NCI-H1694 treated with DMSO at 0.1 percent for 48 hours (cell line): ENCODE results near the gene SNX25.
A peak's percentile ranks its signal among the peaks of the same experiment; 100 is the strongest.
"Not testable (repeated sequence)": the region's sequence is repeated elsewhere in the genome, so short reads cannot be mapped to it uniquely, and the experiment has no call there.

Experiments
- DNase-seq: peaks from one replicate; lab custom pipeline; 2025; lab: John Stamatoyannopoulos, UW

The SNX25 gene

DNA sequence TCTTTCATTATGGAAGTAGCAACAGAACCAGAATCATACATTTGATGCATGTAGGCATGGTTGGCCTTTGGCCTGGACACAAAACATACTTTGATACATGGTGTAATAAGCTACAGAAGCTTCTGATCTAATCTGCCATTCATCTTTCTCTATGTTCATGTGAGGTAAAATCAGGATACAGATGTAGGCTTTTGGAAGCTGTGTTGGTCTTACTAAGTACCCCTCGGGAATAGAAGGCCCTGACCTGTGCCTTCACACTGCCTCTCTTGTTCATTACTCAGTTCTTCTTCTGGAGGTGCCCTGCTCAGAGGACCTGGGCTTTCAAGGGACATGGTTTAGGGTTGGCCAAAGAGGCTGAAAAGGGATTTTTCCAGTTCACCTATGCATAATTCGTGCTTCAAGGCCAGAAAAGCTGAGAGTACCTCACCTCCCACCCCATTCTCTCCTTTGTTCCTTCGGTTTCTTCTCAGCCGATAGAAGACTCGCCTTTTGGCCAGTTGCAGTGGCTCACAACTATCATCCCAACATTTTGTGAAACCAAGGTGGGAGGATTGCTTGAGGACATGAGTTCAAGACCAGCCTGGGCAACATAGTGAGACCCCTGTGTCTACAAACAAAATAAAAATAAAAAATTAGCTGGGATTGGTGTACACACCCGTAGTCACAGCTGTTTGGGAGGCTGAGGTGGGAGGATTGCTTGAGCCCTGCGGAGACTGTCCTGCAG is 25.9 kb downstream of the SNX25 start:
- no peak for DNase-seq

DNA sequence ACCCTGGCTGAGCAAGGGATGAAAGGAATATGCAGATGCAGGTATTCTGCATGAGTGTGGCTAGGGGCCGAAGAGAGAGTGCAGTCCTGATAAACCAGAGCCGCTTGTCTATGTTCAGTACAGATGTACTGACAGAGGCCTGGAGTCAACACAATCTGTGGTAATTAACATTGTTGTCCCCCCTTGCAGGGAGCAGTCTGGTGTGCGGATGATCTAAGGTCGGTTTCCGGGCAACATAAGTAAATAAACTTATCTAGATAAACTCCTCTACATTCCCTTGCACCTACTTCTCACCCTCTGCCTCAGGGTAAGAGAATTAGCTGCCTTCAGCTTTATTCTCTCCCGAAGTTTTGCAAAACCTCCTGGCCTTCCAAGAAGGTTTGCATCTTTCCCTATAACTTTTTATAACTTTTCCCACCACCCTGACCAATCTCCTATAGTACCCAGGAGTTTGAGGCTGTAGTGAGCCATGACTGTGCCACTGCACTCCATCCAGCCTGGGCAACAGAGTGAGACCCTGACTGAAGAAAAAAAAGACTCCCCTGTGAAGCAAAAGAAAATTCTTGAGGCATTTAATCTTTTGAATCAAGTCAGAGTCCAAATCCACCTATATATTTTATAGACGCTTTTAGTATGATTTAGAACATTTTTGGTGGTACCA is 26.6 kb downstream of the SNX25 start:
- DNase-seq: no peak

DNA sequence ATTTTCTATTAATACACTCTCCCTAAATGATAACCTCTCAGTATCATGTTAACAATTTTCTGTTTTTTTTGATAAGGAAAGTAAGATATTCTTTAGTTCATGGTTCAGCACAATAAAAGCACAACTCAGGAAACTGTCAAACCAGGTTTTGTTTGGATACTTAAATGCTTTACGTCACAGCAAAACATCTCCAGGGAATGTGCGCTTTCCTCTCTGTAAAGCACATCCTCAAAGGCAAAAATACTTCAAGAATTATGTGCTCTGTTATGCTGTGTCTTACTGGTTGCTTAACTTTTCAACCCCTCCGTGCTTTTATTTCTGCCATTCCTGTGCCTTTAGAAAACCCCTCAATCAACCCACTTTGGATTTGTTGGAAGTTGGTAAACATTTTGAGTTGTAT is 27.8 kb downstream of the SNX25 start:
- DNase-seq: no peak

- DNase-seq: no peak
Observed at GRCh38 chr4:185238215-185238681, 28.9 kb downstream of the SNX25 start.

DNA sequence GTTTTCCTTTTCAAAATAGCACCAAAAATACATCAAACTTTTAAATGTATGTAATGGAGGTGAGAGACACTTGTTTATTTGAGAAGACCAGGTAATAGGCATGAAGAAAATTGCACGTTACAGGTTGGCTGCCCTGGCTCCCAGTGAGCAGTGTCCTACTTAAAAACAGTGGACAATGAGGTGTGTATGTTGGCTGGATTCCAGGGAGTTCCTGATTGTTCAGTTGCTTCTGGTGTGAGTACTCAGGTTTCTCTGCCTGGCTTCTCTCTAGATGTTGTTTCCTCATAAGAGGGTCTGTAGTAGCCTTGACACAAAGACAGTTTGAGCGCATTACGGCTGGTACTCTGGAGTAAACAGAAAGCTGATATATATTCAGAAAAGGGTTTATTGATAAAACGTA is 29.4 kb downstream of the SNX25 start:
- no peak for DNase-seq

GRCh38 chr4:185240486-185240885 is 31.1 kb downstream of the SNX25 start:
- DNase-seq: not testable (repeated sequence)

DNA sequence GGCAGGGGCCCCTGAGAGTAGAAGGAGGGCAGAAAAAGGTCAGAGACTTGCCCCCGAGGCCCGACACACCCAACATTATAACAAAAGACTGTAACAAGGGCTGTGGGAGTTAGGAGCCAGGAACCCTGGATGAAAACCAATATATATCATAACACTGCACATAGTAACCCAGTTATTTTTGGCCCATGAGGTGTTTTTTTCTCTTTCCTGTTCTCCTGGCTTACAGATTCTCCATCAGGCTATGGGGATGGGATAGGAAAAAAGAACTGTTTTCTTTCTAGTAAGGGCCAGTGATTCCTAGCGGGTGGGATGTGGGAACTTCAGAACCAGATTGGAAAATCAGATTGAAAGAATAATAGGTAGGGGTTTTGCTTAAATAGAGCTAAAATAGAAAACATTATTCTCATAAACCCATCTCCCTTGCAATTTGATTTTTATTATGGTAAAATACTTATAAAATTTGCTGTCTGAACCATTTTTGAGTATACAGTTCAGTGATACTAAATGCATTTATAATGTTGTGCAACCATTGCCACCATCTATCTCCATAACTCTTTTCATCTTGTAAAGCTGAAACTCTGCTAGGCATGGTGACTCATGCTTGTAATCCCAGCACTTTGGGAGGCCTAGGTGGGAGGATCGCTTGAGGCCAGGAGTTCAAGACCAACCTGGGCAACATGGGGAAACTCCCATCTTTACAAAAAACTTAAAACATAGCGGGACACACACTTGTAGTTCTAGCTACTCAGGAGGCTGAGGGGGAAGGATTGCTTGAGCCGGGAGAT is 33.5 kb downstream of the SNX25 start:
- DNase-seq: no peak

- no peak for DNase-seq
Observed at GRCh38 chr4:185243879-185244278, 34.5 kb downstream of the SNX25 start.

DNA sequence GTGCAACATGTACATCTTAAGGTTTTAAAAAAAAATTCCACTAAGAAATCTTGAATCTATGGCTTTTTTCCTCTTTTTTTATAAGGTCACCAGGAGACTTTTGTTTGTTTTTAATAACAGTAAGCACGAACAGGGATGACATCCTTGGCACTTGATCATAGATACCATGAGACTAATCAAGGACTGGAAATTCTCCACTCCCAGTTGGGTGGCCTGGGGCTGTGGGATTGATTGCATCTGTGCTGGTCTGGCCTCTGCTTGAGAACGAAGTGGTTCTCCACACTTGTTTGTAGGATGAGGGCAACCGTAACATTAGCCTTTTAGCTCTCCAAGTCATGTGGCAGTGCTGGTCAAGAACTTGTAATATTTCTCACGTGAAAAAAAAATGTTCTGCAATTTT is 35.4 kb downstream of the SNX25 start:
- DNase-seq: no peak

- DNase-seq: no peak
Observed at GRCh38 chr4:185246453-185246852, 37.1 kb downstream of the SNX25 start.

DNA sequence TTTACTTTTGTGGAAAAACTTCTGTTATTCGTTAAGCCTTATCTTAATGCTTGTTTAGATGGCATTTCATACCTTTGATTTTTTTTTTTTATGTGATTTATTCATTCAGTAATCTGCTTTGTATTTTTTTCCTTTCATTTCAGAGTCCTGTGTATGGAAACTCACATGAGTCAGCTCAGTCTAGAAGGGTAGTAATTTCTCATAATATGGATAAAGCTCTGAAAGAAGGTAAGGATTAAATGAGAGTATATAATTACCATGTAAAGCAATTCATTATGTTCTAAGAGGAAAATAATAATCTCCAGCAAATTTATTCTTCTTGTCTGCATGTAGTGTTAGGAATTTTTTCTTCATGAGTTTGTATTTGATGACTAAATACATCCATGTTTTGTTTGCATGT is 37.8 kb downstream of the SNX25 start:
- DNase-seq: no peak

GRCh38 chr4:185248393-185249039 is 39.1 kb downstream of the SNX25 start:
- no peak for DNase-seq

DNA sequence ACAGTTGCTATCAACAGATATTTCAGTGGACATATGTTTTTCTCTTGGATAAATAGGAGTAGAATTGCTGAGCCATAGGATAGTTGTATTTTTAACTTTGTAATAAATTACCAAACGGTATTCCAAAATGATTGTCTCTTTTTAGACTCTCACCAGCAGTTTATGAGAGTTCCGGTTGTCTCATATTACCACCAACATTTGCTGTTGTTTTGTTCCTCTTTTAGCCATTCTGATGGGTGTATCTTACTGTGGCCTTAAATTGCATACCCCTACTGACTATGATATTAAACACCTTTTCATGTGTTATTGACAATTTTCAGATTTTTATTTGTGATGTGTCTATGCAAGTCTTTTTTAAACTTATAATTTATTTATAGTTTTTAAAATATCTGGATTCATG is 39.7 kb downstream of the SNX25 start:
- DNase-seq: no peak

GRCh38 chr4:185254434-185254833 is 45.0 kb downstream of the SNX25 start:
- DNase-seq: no peak

DNA sequence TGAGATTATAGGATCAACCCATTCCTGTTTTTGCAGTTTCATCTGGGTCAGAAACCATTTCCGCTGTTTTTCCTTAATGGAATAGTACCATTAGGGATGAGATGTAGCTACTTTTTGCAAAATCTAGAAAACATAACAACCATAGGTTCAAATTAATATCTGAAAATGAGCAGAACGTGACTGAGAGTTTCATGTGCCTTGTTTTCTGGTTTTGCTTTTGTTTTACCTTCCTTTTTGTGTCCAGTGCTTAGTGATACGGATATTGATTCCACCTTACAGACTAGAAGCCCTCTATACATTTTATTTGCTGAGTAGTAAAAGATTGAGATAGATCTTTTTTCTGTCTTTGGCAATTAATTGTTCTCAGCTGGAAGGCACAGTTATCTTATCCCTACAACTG is 46.5 kb downstream of the SNX25 start:
- DNase-seq: no peak

DNA sequence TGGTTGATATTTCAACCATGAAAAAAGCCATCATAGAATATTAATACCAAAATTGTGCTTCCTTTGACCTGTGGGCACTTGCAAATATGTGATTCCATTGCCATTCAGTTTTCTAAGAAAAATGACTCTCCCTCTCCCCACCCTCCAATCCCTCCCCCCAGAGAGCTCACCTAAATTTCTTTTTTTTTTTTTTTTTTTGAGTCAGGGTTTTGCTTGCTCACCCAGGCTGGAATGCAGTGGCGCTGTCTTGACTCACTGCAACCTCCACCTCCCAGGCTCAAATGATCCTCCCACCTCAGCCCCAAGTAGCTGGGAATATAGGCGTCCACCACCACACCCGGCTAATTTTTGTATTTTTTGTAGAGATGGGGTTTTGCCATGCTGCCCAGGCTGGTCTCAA is 47.0 kb downstream of the SNX25 start:
- no peak for DNase-seq

DNA sequence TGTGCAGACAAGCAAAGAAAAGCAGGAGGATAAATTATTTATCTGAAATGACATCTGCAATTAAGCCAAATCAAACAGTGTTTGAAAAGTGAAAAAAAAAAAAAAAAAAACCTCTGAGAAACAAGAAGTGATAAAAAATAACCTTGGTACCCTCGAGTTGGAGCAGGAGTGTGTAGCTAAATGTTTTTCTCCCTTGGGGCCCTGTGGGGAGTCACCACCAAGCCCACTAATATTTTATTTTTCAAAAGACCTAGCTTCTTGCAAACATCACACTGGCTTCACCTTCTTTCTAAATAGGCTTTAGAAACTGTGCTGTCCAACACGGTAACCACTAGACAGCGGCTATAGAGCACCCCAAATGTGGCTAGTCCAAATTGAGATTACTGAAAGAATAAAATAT is 47.7 kb downstream of the SNX25 start:
- no peak for DNase-seq

DNA sequence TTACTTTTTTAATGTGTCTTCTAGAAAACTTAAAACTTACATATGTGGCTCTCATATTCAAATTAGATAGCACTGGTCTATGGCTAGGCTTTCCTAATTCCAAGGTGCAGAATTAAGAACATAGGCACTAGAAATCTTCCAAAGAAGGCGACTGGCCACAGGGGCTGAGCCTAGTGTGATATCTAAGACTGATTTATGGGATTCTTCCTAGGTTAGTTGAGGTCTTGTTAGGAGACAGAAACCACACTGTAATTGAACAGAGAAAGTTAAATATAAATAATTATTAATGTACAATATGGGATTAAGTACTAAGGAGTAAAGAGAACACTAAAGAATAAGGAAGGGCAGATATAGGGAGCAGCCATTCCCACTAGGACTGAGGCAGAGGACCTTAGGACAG is 48.3 kb downstream of the SNX25 start:
- DNase-seq: no peak

DNA sequence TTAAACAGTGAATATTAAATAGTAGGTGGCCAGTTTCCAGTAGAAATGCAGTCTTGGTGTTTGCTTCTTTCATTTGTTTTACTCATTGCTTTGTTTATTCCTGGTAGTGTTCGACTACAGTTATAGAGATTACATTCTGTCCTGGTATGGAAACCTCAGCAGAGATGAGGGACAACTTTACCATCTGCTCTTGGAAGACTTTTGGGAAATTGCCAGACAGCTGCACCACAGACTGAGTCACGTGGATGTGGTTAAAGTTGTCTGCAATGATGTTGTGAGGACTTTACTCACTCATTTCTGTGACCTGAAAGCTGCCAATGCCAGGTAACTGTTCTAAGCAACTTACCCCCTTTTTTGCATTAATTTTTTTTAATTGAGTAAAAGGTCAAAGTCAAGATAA is 49.3 kb downstream of the SNX25 start:
- peak; percentile 52 for DNase-seq

- no peak for DNase-seq
Observed at GRCh38 chr4:185259719-185260118, 50.3 kb downstream of the SNX25 start.

DNA sequence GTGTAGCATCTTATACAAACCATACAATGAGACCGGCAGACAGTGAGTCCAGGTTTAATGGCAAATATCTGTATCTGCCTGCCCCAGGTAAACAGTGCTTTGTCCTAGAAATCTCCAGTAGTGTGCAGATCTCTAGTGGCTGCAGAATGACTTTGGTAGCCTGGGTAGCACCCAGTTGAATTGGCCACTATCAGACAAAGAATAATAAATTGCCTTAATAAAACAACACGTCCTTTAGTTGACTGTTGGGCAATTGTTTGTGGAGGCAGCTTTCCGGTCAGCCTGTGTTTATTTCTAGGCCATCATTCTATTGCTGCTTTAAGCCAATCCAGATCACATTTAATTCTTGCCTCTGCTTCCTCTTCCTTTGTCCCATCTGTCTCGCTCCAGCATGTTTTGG is 52.5 kb downstream of the SNX25 start:
- no peak for DNase-seq

DNA sequence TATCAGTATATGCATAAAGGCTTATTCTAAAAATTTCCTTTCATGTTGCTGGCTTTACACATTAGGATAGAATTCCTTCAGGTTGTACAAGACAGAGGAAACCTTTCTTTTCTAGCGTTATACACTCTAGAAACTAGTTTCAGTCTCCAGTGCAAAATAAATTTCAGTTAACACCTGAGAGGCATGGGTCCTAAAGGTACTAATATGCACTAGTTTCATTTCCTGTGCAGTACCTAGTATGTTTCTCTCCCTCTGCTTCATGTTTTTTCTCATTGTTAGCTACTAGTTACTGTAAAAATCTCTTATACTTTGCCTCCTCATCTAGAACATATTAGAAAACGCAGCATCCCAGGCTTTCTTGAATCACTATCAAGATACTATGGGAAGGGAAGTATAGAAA is 54.0 kb downstream of the SNX25 start:
- no peak for DNase-seq

DNA sequence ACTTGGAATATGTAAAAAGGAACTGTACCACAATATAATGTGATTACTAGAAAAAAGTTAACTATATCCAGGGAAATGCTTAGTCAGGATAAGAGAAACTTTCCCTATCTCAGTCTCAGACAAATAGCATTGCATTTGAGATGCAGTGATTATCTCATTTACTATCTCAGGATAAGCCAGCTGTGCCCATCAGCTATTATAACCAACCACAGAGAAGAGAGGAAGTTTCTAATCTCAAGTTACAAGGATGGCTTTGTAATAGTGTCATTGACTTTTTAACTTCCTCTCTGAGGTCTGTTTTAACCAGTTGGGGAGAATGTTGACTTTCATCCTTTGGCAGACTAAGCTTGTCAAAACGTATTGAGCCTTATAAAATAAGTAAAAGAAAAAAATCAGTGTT is 56.5 kb downstream of the SNX25 start:
- DNase-seq: no peak
